Calu3 (cell line): Measurements from ENCODE around the gene MUC13. TPM values are rescaled to one million over a fixed set of nuclear protein-coding genes. Genes with fewer than 3 reads are reported as not detected.

Experiments used
- BruUV-seq: library from RNA; stranded (reverse); fragments of 400-500 nt; replicated peaks from 2 replicates; lab custom pipeline; 2021; lab: Mats Ljungman, UMichigan
- CTCF ChIA-PET: fragments of 300-600 bp; sonication (Branson Sonifier 250); formaldehyde crosslinking; loops from one replicate; lab custom pipeline; 2022; ENCODE audit warnings: antibody characterized with exemption; lab: Charles Lee
- DNase-seq: peaks from one replicate; pipeline ENCODE4 v3.0.0; 2022
- H3K27ac Mint-ChIP-seq: one replicate; pipeline ENCODE4 v1.8.0; 2022; ENCODE audit warnings: mixed read lengths; ENCODE audit not compliant: unreplicated experiment
- H3K27me3 Mint-ChIP-seq: one replicate; pipeline ENCODE4 v1.8.0; 2022; ENCODE audit warnings: mixed read lengths; ENCODE audit not compliant: unreplicated experiment
- H3K36me3 Mint-ChIP-seq: one replicate; pipeline ENCODE4 v1.8.0; 2022; ENCODE audit warnings: mild to moderate bottlenecking, moderate library complexity, mixed read lengths; ENCODE audit not compliant: insufficient read depth, unreplicated experiment
- H3K4me1 Mint-ChIP-seq: one replicate; pipeline ENCODE4 v1.8.0; 2022; ENCODE audit warnings: mild to moderate bottlenecking, low read depth, mixed read lengths; ENCODE audit not compliant: unreplicated experiment
- H3K4me3 Mint-ChIP-seq: one replicate; pipeline ENCODE4 v1.8.0; 2022; ENCODE audit warnings: mild to moderate bottlenecking, low read depth, moderate library complexity, mixed read lengths; ENCODE audit not compliant: unreplicated experiment
- H3K9me3 Mint-ChIP-seq: one replicate; pipeline ENCODE4 v1.8.0; 2022; ENCODE audit warnings: low read depth, mixed read lengths; ENCODE audit not compliant: unreplicated experiment
- intact Hi-C: fragments of 100-400 bp; cut with micrococcal nuclease; formaldehyde crosslinking; loops from one replicate; pipeline ENCODE4 v1.10.0; 2022; ENCODE audit not compliant: unreplicated experiment
- total RNA-seq: library from RNA; stranded (reverse); gene quantifications from 2 replicates; pipeline ENCODE4 v1.2.3, GENCODE V29; 2022
- TF ChIP-seq, protein P1 (sequence below): fragments of 200-600 bp; IDR thresholded peaks from one replicate; pipeline ENCODE4 v1.8.0; 2022; ENCODE audit warnings: antibody characterized with exemption; ENCODE audit not compliant: unreplicated experiment

MUC13 gene
- total RNA-seq, 1 experiment from 2014 or later, result 25.8 TPM

DNA sequence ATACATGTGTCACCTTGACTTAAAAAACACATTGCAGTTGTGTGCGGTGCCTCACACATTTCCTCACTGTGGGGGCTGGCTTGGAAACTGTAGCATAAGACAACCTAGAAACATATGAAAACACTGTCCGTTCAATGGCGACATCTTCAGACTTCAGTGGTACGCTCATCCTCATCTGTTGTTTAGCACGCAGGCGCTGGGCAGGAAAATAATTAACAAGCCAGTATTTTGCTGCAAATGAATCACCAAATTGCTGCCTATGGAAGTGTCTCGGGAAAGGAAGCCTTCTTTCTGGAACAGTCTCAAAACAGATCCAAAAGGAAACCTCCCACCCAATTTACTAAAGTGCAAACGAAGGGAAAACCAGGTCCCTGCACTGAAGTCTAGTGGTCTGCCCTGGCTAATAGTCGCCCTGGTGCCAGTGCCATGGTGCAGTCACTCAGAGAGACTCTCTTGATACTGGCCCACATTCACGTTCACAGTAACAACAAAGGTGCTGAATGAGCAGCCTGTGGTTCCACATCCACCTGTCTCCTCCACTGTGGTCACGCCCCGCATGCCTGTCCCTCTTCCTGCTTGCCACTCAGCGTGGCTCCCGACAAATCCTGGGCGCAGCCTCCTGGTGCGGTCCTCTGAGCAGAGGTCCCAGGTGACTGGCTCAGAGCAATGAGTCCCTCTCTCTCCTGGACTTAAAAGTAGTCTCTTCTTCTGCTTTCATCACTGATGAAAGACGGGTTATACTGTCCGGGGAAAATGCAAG lies 35.6 kb upstream of the MUC13 start:
- Mint-ChIP-seq H3K9me3 (no peaks in the 10 kb centered on the region), H3K36me3 (no peaks in the 10 kb centered on the region), H3K27me3 (no peaks in the 10 kb centered on the region), H3K4me1 (peaks cover 8% of the 10 kb centered on the region), H3K27ac (no peak overlapping the region), H3K4me3 (no peak overlapping the region)
- CTCF ChIA-PET, result no interaction called here
- DNase-seq, result no peak
- intact Hi-C loops, result no loop called here
- TF ChIP-seq, protein P1, sequence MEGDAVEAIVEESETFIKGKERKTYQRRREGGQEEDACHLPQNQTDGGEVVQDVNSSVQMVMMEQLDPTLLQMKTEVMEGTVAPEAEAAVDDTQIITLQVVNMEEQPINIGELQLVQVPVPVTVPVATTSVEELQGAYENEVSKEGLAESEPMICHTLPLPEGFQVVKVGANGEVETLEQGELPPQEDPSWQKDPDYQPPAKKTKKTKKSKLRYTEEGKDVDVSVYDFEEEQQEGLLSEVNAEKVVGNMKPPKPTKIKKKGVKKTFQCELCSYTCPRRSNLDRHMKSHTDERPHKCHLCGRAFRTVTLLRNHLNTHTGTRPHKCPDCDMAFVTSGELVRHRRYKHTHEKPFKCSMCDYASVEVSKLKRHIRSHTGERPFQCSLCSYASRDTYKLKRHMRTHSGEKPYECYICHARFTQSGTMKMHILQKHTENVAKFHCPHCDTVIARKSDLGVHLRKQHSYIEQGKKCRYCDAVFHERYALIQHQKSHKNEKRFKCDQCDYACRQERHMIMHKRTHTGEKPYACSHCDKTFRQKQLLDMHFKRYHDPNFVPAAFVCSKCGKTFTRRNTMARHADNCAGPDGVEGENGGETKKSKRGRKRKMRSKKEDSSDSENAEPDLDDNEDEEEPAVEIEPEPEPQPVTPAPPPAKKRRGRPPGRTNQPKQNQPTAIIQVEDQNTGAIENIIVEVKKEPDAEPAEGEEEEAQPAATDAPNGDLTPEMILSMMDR, result no peak
- no TSS peak for BruUV-seq

DNA sequence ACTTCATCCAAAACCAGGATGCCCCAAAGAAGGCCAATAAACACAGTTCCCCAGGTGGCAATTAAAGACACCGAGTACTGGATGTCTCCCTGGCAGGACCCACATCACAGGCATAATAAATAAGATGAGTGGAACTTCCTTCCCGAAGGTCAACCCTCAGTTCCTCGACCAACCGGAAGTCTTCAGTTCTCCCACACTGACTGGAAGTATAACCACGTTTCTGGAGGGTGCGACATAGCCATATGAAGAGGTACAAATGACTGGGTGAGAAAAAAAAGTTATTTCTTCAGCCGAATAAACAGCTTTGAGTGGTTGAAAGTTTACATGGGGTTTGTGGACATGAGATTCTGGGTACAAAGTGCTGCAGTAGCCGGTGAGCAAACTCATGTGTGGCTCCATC lies 34.6 kb upstream of the MUC13 start:
- BruUV-seq, result no TSS peak
- DNase-seq, result no peak
- H3K4me1 Mint-ChIP-seq, result no peaks in the 10 kb centered on the region
- H3K4me3 Mint-ChIP-seq, result no peak overlapping the region
- no peaks in the 10 kb centered on the region for H3K36me3 Mint-ChIP-seq
- CTCF ChIA-PET, result no interaction called here
- TF ChIP-seq, protein P1, result no peak
- H3K9me3 Mint-ChIP-seq, result no peaks in the 10 kb centered on the region
- no peak overlapping the region for H3K27ac Mint-ChIP-seq
- H3K27me3 Mint-ChIP-seq, result no peaks in the 10 kb centered on the region
- intact Hi-C loops, result no loop called here

GRCh38 chr3:124967964-124968363 lies 33.4 kb upstream of the MUC13 start:
- intact Hi-C loops, result no loop called here
- no TSS peak for BruUV-seq
- H3K27ac Mint-ChIP-seq, result no peak overlapping the region
- no peaks in the 10 kb centered on the region for H3K4me1 Mint-ChIP-seq
- H3K9me3 Mint-ChIP-seq, result no peaks in the 10 kb centered on the region
- CTCF ChIA-PET, result no interaction called here
- no peak overlapping the region for H3K4me3 Mint-ChIP-seq
- DNase-seq, result no peak
- H3K36me3 Mint-ChIP-seq, result no peaks in the 10 kb centered on the region
- TF ChIP-seq, protein P1, result no peak
- H3K27me3 Mint-ChIP-seq, result no peaks in the 10 kb centered on the region

GRCh38 chr3:124966521-124967445 lies 32.2 kb upstream of the MUC13 start:
- Mint-ChIP-seq H3K27me3 (no peaks in the 10 kb centered on the region), H3K4me1 (no peaks in the 10 kb centered on the region), H3K27ac (no peak overlapping the region), H3K4me3 (no peak overlapping the region), H3K36me3 (no peaks in the 10 kb centered on the region), H3K9me3 (no peaks in the 10 kb centered on the region)
- TF ChIP-seq, protein P1, result no peak
- intact Hi-C loops, result no loop called here
- CTCF ChIA-PET, result no interaction called here
- DNase-seq, result no peak
- BruUV-seq, result no TSS peak
